Testis (tissue), 2 donors: ENCODE data around the gene PTDSS2.

Experiments used
- POLR2A ChIP-seq: fragments of 450-650 bp; IDR thresholded peaks from one replicate; pipeline ENCODE4 v1.6.1; 2017; ENCODE audit warnings: antibody characterized with exemption, mild to moderate bottlenecking, moderate library complexity
- TF ChIP-seq, protein P1 (sequence below), 3 experiments: fragments of 450-650 bp in 2 of 3; fragments of 200-600 bp in 1 of 3; sonication (generic) in 1 of 3; IDR thresholded peaks; one replicate each; pipeline ENCODE4 v1.5.1; 2016 to 2019; ENCODE audit warnings: antibody characterized with exemption in 3 of 3, mild to moderate bottlenecking in 2 of 3, moderate library complexity in 1 of 3

DNA sequence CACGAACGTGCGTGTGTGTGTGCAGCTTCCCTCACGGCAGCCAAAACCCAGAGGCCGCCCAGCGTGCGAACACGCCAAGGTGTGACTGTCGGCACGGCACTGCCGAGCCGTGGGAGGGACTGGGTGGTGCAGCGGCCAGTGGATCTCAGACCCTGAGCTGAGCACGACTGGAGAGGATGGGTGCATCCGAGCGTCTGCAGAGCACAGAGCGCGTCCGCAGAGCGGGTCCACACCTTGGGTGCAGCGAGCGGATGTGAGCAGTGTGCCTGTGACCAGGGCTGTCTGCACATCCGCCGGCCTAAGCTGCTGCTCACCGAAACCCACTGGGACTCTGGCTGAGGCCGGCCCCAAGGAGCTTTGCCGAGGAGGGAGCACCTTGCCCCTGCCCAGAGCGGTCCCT, 22.7 kb downstream of the PTDSS2 start:
- TF ChIP-seq POLR2A: no peak
- TF ChIP-seq, protein P1, sequence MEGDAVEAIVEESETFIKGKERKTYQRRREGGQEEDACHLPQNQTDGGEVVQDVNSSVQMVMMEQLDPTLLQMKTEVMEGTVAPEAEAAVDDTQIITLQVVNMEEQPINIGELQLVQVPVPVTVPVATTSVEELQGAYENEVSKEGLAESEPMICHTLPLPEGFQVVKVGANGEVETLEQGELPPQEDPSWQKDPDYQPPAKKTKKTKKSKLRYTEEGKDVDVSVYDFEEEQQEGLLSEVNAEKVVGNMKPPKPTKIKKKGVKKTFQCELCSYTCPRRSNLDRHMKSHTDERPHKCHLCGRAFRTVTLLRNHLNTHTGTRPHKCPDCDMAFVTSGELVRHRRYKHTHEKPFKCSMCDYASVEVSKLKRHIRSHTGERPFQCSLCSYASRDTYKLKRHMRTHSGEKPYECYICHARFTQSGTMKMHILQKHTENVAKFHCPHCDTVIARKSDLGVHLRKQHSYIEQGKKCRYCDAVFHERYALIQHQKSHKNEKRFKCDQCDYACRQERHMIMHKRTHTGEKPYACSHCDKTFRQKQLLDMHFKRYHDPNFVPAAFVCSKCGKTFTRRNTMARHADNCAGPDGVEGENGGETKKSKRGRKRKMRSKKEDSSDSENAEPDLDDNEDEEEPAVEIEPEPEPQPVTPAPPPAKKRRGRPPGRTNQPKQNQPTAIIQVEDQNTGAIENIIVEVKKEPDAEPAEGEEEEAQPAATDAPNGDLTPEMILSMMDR (IDR thresholded peaks at IDR 0.05): no peak
